ENCODE measurements around the gene EPB41. TPM values are rescaled to one million over a fixed set of nuclear protein-coding genes. Genes with fewer than 3 reads are reported as not detected.

EPB41 gene
- total RNA-seq, 5 donors from 2014 or later (not counting 1 experiment from before 2014, with no cell fraction given): 199 to 257 (median 241) TPM

DNA sequence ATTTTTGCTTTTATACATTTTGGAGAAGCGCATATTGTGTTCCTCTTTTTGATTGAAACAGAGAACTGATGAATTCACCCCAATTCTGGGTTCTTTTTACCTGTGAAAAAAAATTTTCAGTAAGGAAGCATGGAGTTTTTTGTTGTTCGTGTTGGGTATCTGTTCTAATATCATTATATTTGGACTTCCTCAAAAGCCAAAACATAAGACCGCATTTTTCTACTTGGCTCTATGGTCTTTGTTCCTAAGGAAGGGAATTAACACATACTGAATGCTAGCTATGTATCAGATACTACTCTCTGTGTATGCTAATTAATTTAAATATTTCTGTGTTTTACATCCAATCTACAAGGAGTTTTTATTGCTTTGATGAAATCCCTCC is 12.9 kb downstream of the EPB41 start:
- Mint-ChIP-seq H3K4me3 (peak overlapping the region; percentile 59 to 70 (median 65)), H3K27me3 (no peaks in the 10 kb centered on the region)

DNA sequence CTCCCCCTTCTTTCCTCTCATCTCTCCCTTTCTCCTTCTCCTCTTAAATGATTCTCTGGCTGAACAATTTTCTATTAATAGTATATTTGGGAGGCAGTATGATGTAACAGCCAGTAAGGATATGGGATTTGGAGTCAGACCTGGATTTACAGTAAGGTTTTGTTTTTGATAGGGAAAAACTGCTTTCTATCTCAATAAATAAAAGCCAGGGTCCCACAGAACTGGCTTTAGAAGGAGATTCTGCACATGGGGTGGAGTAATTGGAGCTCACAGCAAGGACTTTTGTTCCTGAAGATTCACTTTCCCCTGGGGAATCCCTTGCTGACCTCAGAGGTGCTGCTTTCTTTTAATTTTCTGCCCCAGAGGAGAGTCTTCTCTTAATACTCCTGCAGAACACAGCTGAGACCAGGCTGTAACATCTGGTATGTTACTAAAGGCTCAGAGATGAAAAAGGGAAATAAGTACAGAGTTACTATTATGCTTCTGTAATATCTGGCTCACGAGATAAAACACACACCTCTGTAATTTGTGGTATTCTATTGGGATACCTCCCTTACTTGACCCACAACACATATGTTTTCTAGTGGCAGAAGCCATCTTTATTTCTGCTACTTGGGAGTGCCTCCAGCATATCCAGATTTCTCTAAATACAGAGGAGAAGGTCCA is 13.4 kb downstream of the EPB41 start:
- H3K9me3 ChIP-seq: no peaks in the 10 kb centered on the region
- Mint-ChIP-seq H3K36me3 (peaks cover 4% of the 10 kb centered on the region), H3K4me1 (peaks cover 68 to 80% (median 74%) of the 10 kb centered on the region in 3 donors), H3K27ac (peak overlapping the region; percentile 89 to 90), H3K9me3 (no peaks in the 10 kb centered on the region), H3K4me3 (peak overlapping the region; percentile 59 to 70 (median 65)), H3K27me3 (no peaks in the 10 kb centered on the region)
- ChIA-PET POLR2A (interaction anchor here in 1 of 2 donors (0.5 to 1.8 kb wide), 3 partner anchors 10 to 285 kb away, joined by 3 to 7 read pairs (median 5); partner anchors contain the start of genes EPB41 and TAF12), CTCF (interaction anchor here (0.5 to 1.6 kb wide), 5 partner anchors 8 to 173 kb away, joined by 3 to 10 read pairs (median 5); partner anchors contain the start of gene EPB41 (in 1 of the 2))
- no peaks in the 10 kb centered on the region for H3K27me3 ChIP-seq (replicated peaks in 1 of 2; ENCODE audit: control insufficient read depth in 2 of 2, extremely low read depth in 1 of 2, insufficient read depth in 2 of 2, low read length in 1 of 2)
- peak overlapping the region; percentile 79 for H3K27ac ChIP-seq (ENCODE audit: low read length)
- peak in 1 of 35 experiments; percentile 30 for DNase-seq
- WGBS (ENCODE audit: insufficient coverage): no CpG with 5 or more reads among the region's 1 CpG
- peaks cover 0 to 2% of the 10 kb centered on the region in 2 donors for H3K36me3 ChIP-seq (ENCODE audit: control insufficient read depth in 2 of 2, extremely low read depth in 1 of 2, insufficient read depth in 1 of 2, low read length in 1 of 2)
- H3K4me1 ChIP-seq (ENCODE audit: control insufficient read depth in 1 of 2, extremely low read depth in 1 of 2, insufficient read depth in 2 of 2, low read length in 2 of 2): peaks cover 60 to 67% of the 10 kb centered on the region in 2 experiments
- ATAC-seq (replicated peaks in 1 of 4): no peak
- peak overlapping the region in 1 of 2 donors; percentile 14 for H3K4me3 ChIP-seq (ENCODE audit: control insufficient read depth in 1 of 2, extremely low read depth in 1 of 2, low read length in 1 of 2)

More for the DNA sequence above, 12.9 kb downstream of the EPB41 start:
- peak in 1 of 35 experiments; percentile 19 for DNase-seq
- Histone ChIP-seq H3K4me3 (ENCODE audit: control insufficient read depth in 1 of 2, extremely low read depth in 1 of 2, low read length in 1 of 2) (peak overlapping the region in 1 of 2 donors; percentile 14), H3K4me1 (ENCODE audit: control insufficient read depth in 1 of 2, extremely low read depth in 1 of 2, insufficient read depth in 2 of 2, low read length in 2 of 2) (peaks cover 55 to 72% of the 10 kb centered on the region in 2 experiments), H3K27ac (ENCODE audit: low read length) (peak overlapping the region; percentile 79), H3K27me3 (replicated peaks in 1 of 2; ENCODE audit: control insufficient read depth in 2 of 2, extremely low read depth in 1 of 2, insufficient read depth in 2 of 2, low read length in 1 of 2) (no peaks in the 10 kb centered on the region), H3K36me3 (ENCODE audit: control insufficient read depth in 2 of 2, extremely low read depth in 1 of 2, insufficient read depth in 1 of 2, low read length in 1 of 2) (peaks cover 0 to 2% of the 10 kb centered on the region in 2 donors), H3K9me3 (no peaks in the 10 kb centered on the region)
- ChIA-PET POLR2A (interaction anchor here (0.5 to 1.8 kb wide), 5 partner anchors 9 to 284 kb away, joined by 3 to 7 read pairs (median 5); partner anchors contain the start of genes EPB41 (in 1 of the 2) and TAF12 (in 1 of the 2)), CTCF (interaction anchor here (0.6 to 1.6 kb wide), 5 partner anchors 8 to 275 kb away, joined by 3 to 10 read pairs (median 5); partner anchors contain the start of gene EPB41 (in 1 of the 2))
- Mint-ChIP-seq H3K4me1 (peaks cover 68 to 80% (median 74%) of the 10 kb centered on the region in 3 donors), H3K36me3 (peaks cover 4% of the 10 kb centered on the region), H3K27ac (peak overlapping the region; percentile 89 to 90), H3K9me3 (no peaks in the 10 kb centered on the region)
- WGBS (ENCODE audit: insufficient coverage): no CpG with 5 or more reads among the region's 3 CpGs
- ATAC-seq (replicated peaks in 1 of 4): peak in 1 of 4 experiments; percentile 13

DNA sequence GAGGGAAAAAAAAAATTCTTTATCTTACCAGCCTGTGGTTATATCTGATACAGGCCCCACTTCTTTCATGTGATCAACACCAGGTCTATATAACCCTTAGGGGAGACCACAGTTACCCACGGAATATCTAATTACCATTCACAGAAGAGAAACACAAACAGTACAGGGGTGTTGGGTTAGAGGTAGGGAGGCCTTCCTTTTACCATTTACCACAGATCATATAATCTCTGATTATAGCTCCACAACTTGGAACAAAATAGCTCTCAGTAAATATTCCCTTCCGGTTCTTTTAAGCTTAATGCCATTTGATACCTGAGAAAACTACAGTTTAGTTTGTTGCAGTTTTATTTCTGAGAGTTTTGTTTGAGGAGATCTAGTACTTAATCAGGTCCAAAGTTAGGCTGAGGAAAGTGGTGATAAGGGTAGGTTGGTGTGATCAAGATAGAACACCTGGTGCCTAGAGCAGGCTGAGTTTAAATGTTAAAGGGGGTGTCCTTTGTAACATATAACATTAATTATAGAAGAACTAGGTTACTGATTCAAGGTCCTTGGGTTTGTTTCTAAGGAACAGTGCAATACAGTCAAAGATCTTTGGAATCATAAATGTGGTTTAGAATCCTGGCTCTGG is 14.1 kb downstream of the EPB41 start:
- peak; percentile 41 to 51 (median 50) for ATAC-seq (replicated peaks in 1 of 4)
- ChIA-PET POLR2A (no interaction called here), CTCF (interaction anchor here in 1 of 2 donors (0.5 to 0.7 kb wide), 2 partner anchors 11 to 54 kb away, joined by 3 read pairs; no protein-coding TSS in a partner anchor)
- peak overlapping the region; percentile 89 to 90 for H3K27ac Mint-ChIP-seq
- peaks cover 68 to 84% (median 78%) of the 10 kb centered on the region in 3 donors for H3K4me1 Mint-ChIP-seq
- peak overlapping the region; percentile 79 for H3K27ac ChIP-seq (ENCODE audit: low read length)
- H3K4me3 ChIP-seq (ENCODE audit: control insufficient read depth in 1 of 2, extremely low read depth in 1 of 2, low read length in 1 of 2): no peak overlapping the region
- H3K4me3 Mint-ChIP-seq: peak overlapping the region; percentile 59 to 70 (median 65)
- no peaks in the 10 kb centered on the region for H3K9me3 ChIP-seq
- peak in 1 of 35 experiments; percentile 44 for DNase-seq
- H3K4me1 ChIP-seq (ENCODE audit: control insufficient read depth in 1 of 2, extremely low read depth in 1 of 2, insufficient read depth in 2 of 2, low read length in 2 of 2): peaks cover 63% of the 10 kb centered on the region in 2 experiments
- peaks cover 4% of the 10 kb centered on the region for H3K36me3 Mint-ChIP-seq
- H3K27me3 ChIP-seq (replicated peaks in 1 of 2; ENCODE audit: control insufficient read depth in 2 of 2, extremely low read depth in 1 of 2, insufficient read depth in 2 of 2, low read length in 1 of 2): no peaks in the 10 kb centered on the region
- WGBS (ENCODE audit: insufficient coverage): no CpG with 5 or more reads among the region's 2 CpGs
- H3K27me3 Mint-ChIP-seq: no peaks in the 10 kb centered on the region
- peaks cover 0 to 2% of the 10 kb centered on the region in 2 donors for H3K36me3 ChIP-seq (ENCODE audit: control insufficient read depth in 2 of 2, extremely low read depth in 1 of 2, insufficient read depth in 1 of 2, low read length in 1 of 2)
- H3K9me3 Mint-ChIP-seq: no peaks in the 10 kb centered on the region

DNA sequence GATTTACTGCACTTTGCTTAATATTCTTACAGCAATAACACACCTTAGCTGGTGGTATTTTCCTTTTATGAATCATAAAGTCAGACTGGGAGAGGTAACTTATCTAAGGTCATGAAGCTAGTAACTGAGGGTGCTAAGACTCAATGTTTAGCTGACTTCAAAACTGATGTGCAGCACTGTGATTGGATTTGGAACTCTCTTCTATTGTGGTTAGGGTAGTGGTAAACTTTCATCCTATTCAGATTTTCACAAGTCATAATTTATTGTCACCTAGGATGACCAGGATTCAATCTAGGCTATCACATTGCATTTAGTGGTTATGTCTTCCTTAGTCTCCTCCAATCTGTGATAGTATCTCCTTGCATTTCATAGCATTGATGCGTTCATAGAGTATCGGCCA is 18.9 kb downstream of the EPB41 start:
- Mint-ChIP-seq H3K4me1 (peaks cover 71 to 81% (median 77%) of the 10 kb centered on the region in 3 donors), H3K27me3 (no peaks in the 10 kb centered on the region), H3K9me3 (peaks cover 0 to 4% (median 0%) of the 10 kb centered on the region in 3 donors), H3K27ac (peak overlapping the region; percentile 77 to 82), H3K4me3 (peak overlapping the region; percentile 56 to 67 (median 67)), H3K36me3 (peaks cover 5% of the 10 kb centered on the region)
- no peak overlapping the region for H3K4me3 ChIP-seq (ENCODE audit: control insufficient read depth in 1 of 2, extremely low read depth in 1 of 2, low read length in 1 of 2)
- POLR2A ChIA-PET: interaction anchor here (0.6 to 1.2 kb wide), 3 partner anchors 10 to 30 kb away, joined by 3 to 6 read pairs (median 4); no protein-coding TSS in a partner anchor
- peak in 1 of 35 experiments; percentile 48 for DNase-seq
- peaks cover 0 to 2% of the 10 kb centered on the region in 2 donors for H3K36me3 ChIP-seq (ENCODE audit: control insufficient read depth in 2 of 2, extremely low read depth in 1 of 2, insufficient read depth in 1 of 2, low read length in 1 of 2)
- H3K27me3 ChIP-seq (replicated peaks in 1 of 2; ENCODE audit: control insufficient read depth in 2 of 2, extremely low read depth in 1 of 2, insufficient read depth in 2 of 2, low read length in 1 of 2): no peaks in the 10 kb centered on the region
- CTCF ChIA-PET: interaction anchor here in 1 of 2 donors (0.7 kb wide), 2 partner anchors 13 to 196 kb away, joined by 3 read pairs; partner anchors contain the start of gene YTHDF2
- no peaks in the 10 kb centered on the region for H3K9me3 ChIP-seq
- peak; percentile 55 to 86 (median 69) for ATAC-seq (replicated peaks in 1 of 4)
- H3K27ac ChIP-seq (ENCODE audit: low read length): peak overlapping the region; percentile 16
- peaks cover 43 to 47% of the 10 kb centered on the region in 2 experiments for H3K4me1 ChIP-seq (ENCODE audit: control insufficient read depth in 1 of 2, extremely low read depth in 1 of 2, insufficient read depth in 2 of 2, low read length in 2 of 2)
- no CpG with 5 or more reads among the region's 2 CpGs for WGBS (ENCODE audit: insufficient coverage)

DNA sequence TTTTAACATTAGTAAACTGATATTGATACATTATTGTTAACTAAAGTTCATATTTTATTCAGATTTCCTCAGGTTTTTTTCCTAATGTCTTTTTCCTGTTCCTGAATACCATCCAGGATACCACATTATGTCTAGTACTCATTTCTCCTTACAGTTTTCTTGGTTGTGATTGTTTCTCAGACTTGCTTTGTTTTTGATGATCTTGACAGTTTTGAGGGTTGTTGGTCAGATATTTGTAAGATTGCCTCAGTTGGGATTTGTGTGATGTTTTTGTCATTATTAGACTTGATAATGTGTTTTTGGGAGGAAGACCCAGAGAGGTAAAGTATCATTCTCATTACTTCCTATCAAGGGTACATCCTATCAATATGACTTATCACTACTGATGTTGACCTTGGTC is 19.5 kb downstream of the EPB41 start:
- Histone ChIP-seq H3K27me3 (replicated peaks in 1 of 2; ENCODE audit: control insufficient read depth in 2 of 2, extremely low read depth in 1 of 2, insufficient read depth in 2 of 2, low read length in 1 of 2) (no peaks in the 10 kb centered on the region), H3K4me3 (ENCODE audit: control insufficient read depth in 1 of 2, extremely low read depth in 1 of 2, low read length in 1 of 2) (no peak overlapping the region), H3K4me1 (ENCODE audit: control insufficient read depth in 1 of 2, extremely low read depth in 1 of 2, insufficient read depth in 2 of 2, low read length in 2 of 2) (peaks cover 38 to 51% of the 10 kb centered on the region in 2 experiments), H3K27ac (ENCODE audit: low read length) (no peak overlapping the region), H3K36me3 (ENCODE audit: control insufficient read depth in 2 of 2, extremely low read depth in 1 of 2, insufficient read depth in 1 of 2, low read length in 1 of 2) (peaks cover 0 to 2% of the 10 kb centered on the region in 2 donors), H3K9me3 (no peaks in the 10 kb centered on the region)
- Mint-ChIP-seq H3K4me1 (peaks cover 70 to 80% (median 75%) of the 10 kb centered on the region in 3 donors), H3K36me3 (peaks cover 8% of the 10 kb centered on the region), H3K9me3 (peaks cover 0 to 4% (median 0%) of the 10 kb centered on the region in 3 donors), H3K27me3 (no peaks in the 10 kb centered on the region), H3K27ac (peak overlapping the region; percentile 79 to 88), H3K4me3 (peak overlapping the region; percentile 48 to 67 (median 61))
- CTCF ChIA-PET: no interaction called here
- DNase-seq: no peak
- POLR2A ChIA-PET: interaction anchor here in 1 of 2 donors (1.0 kb wide), 1 partner anchor 11 kb away, joined by 4 read pairs; no protein-coding TSS in a partner anchor
- ATAC-seq (replicated peaks in 1 of 4): no peak

DNA sequence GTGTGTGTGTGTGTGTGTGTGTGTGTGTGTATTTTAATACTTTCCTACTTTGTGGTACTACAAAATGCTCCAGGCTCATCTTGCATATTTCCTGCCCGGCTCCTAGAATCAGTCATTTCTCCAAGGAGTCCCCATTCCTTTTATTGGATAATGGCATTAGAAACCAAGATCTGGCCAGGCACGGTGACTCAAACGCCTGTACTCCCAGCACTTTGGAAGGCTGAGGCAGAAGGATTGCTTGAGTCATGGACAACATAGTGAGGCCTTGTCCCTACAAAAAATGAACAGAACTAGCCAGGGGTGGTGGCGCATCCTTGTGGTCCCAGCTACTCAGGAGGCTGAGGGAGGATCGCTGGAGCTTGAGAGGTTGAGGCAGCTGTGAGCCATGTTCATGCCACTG is 20.3 kb downstream of the EPB41 start:
- Mint-ChIP-seq H3K27ac (peak overlapping the region; percentile 44 to 79), H3K27me3 (no peaks in the 10 kb centered on the region), H3K9me3 (peaks cover 0 to 4% (median 0%) of the 10 kb centered on the region in 3 donors), H3K4me3 (peak overlapping the region in 2 of 3 donors; percentile 25 to 67), H3K36me3 (peaks cover 11% of the 10 kb centered on the region), H3K4me1 (peaks cover 75 to 83% (median 81%) of the 10 kb centered on the region in 3 donors)
- peaks cover 42 to 47% of the 10 kb centered on the region in 2 experiments for H3K4me1 ChIP-seq (ENCODE audit: control insufficient read depth in 1 of 2, extremely low read depth in 1 of 2, insufficient read depth in 2 of 2, low read length in 2 of 2)
- no peak for ATAC-seq (replicated peaks in 1 of 4)
- H3K27ac ChIP-seq (ENCODE audit: low read length): no peak overlapping the region
- no peaks in the 10 kb centered on the region for H3K27me3 ChIP-seq (replicated peaks in 1 of 2; ENCODE audit: control insufficient read depth in 2 of 2, extremely low read depth in 1 of 2, insufficient read depth in 2 of 2, low read length in 1 of 2)
- ChIA-PET POLR2A (interaction anchor here in 1 of 2 donors (0.6 kb wide), 2 partner anchors 33 to 1777 kb away, joined by 3 to 8 read pairs; no protein-coding TSS in a partner anchor), CTCF (no interaction called here)
- H3K9me3 ChIP-seq: no peaks in the 10 kb centered on the region
- DNase-seq: no peak
- 95% methylated on average over 3 of the region's 5 CpGs for WGBS (ENCODE audit: insufficient coverage)
- H3K4me3 ChIP-seq (ENCODE audit: control insufficient read depth in 1 of 2, extremely low read depth in 1 of 2, low read length in 1 of 2): no peak overlapping the region
- H3K36me3 ChIP-seq (ENCODE audit: control insufficient read depth in 2 of 2, extremely low read depth in 1 of 2, insufficient read depth in 1 of 2, low read length in 1 of 2): peaks cover 0 to 2% of the 10 kb centered on the region in 2 donors
